HepG2 (cell line): ENCODE measurements around the gene MBTPS1. TPM values are rescaled to one million over a fixed set of nuclear protein-coding genes. Genes with fewer than 3 reads are reported as not detected.

Source experiments
- BCL3 ChIP-seq: sonication (generic); formaldehyde crosslinking; IDR thresholded peaks from 2 replicates; pipeline ENCODE4 v1.5.1; 2020; ENCODE audit warnings: mild to moderate bottlenecking, missing genetic modification reagents, moderate library complexity
- DR1 ChIP-seq: sonication (generic); formaldehyde crosslinking; IDR thresholded peaks from 2 replicates; pipeline ENCODE4 v1.8.0; 2021; ENCODE audit warnings: mild to moderate bottlenecking, missing genetic modification reagents, inconsistent platforms
- ELF3 ChIP-seq: IDR thresholded peaks from 2 replicates; pipeline ENCODE4 v1.6.1; 2016; ENCODE audit warnings: missing genetic modification reagents, missing compliant biosample characterization
- HMG20B ChIP-seq: conservative IDR thresholded peaks from 2 replicates; pipeline ENCODE4 v1.6.1; 2016; ENCODE audit warnings: missing genetic modification reagents, missing compliant biosample characterization
- MAX ChIP-seq: IDR thresholded peaks from 2 replicates; pipeline ENCODE4 v1.6.1; 2012; ENCODE audit warnings: inconsistent platforms
- NR2F2 ChIP-seq: IDR thresholded peaks from 2 replicates; pipeline ENCODE4 v1.6.1; 2012; ENCODE audit warnings: low read depth, inconsistent platforms, borderline replicate concordance
- U2AF1 ChIP-seq: fragments of 200-400 bp; formaldehyde crosslinking; optimal IDR thresholded peaks from 2 replicates; pipeline ENCODE3; 2017; ENCODE audit warnings: mild to moderate bottlenecking, low read depth, low read length
- ZNF143 ChIP-seq: sonication (generic); formaldehyde crosslinking; IDR thresholded peaks from 2 replicates; pipeline ENCODE4 v1.4.0; 2020; ENCODE audit warnings: missing genetic modification reagents
- ZNF407 ChIP-seq: sonication (generic); formaldehyde crosslinking; IDR thresholded peaks from one replicate; pipeline ENCODE4 v1.5.1; 2020; ENCODE audit warnings: mild to moderate bottlenecking, missing genetic modification reagents; ENCODE audit errors: not compliant biosample characterization
- ZNF414 ChIP-seq: sonication (generic); formaldehyde crosslinking; IDR thresholded peaks from 2 replicates; pipeline ENCODE4 v1.5.0; 2020; ENCODE audit warnings: missing genetic modification reagents
- polyA plus RNA-seq, 8 experiments: library from polyadenylated mRNA; depleted of rRNA in 3 of 8; stranded (reverse) in 7 of 8; unstranded in 1 of 8; fragments of >200 nt; fragmentation: Illumina TruSeq in 4 of 8; extraction: Trizol in 4 of 8; gene quantifications; 2 replicates each; pipeline versions ENCODE4 v1.2.1 to v1.2.3, GENCODE V29; 2011 to 2016; ENCODE audit warnings: low read depth in 4 of 8, missing spikeins in 1 of 8, mixed read lengths in 1 of 8; ENCODE audit not compliant: insufficient read depth in 1 of 8
- total RNA-seq, 5 experiments: library from RNA; depleted of rRNA; stranded (reverse); fragments of >200 nt; fragmentation: Illumina TruSeq; extraction: Trizol; gene quantifications; 2 replicates each; pipeline ENCODE4 v1.2.3, GENCODE V29; 2016; ENCODE audit warnings: low read depth in 1 of 5
- TF ChIP-seq, protein P1 (sequence below): fragments of 450-650 bp; IDR thresholded peaks from 2 replicates; pipeline ENCODE4 v1.6.1; 2016
- TF ChIP-seq, protein P2 (sequence below): sonication (generic); formaldehyde crosslinking; IDR thresholded peaks from 2 replicates; pipeline ENCODE4 v1.4.0; 2020; ENCODE audit warnings: low read depth, missing genetic modification reagents

MBTPS1 gene
- total and polyA plus RNA-seq, 2 of the 13 experiments (the other 11 are each of a cell fraction or from before 2014, with no cell fraction given): 56.7 to 91.3 TPM

GRCh38 chr16:84116720-84117493, at the start of gene MBTPS1 (continued):
- TF ChIP-seq ZNF407 (peak; percentile 90), NR2F2 (peak; percentile 82; the same call in 1 of the 2 replicates), BCL3 (peak; percentile 94), MAX (peak; percentile 83), DR1 (CRISPR knock-in tag) (peak; percentile 74), ZNF143 (CRISPR knock-in tag) (peak; percentile 83), ELF3 (peak; percentile 59; the same call in 1 of the 2 replicates), HMG20B (CRISPR knock-in tag) (no peak), ZNF414 (peak; percentile 68; the same call in 1 of the 2 replicates), U2AF1 (peak; percentile 26)
- TF ChIP-seq, protein P1, sequence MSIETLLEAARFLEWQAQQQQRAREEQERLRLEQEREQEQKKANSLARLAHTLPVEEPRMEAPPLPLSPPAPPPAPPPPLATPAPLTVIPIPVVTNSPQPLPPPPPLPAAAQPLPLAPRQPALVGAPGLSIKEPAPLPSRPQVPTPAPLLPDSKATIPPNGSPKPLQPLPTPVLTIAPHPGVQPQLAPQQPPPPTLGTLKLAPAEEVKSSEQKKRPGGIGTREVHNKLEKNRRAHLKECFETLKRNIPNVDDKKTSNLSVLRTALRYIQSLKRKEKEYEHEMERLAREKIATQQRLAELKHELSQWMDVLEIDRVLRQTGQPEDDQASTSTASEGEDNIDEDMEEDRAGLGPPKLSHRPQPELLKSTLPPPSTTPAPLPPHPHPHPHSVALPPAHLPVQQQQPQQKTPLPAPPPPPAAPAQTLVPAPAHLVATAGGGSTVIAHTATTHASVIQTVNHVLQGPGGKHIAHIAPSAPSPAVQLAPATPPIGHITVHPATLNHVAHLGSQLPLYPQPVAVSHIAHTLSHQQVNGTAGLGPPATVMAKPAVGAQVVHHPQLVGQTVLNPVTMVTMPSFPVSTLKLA: peak; percentile 84
- TF ChIP-seq, protein P2, sequence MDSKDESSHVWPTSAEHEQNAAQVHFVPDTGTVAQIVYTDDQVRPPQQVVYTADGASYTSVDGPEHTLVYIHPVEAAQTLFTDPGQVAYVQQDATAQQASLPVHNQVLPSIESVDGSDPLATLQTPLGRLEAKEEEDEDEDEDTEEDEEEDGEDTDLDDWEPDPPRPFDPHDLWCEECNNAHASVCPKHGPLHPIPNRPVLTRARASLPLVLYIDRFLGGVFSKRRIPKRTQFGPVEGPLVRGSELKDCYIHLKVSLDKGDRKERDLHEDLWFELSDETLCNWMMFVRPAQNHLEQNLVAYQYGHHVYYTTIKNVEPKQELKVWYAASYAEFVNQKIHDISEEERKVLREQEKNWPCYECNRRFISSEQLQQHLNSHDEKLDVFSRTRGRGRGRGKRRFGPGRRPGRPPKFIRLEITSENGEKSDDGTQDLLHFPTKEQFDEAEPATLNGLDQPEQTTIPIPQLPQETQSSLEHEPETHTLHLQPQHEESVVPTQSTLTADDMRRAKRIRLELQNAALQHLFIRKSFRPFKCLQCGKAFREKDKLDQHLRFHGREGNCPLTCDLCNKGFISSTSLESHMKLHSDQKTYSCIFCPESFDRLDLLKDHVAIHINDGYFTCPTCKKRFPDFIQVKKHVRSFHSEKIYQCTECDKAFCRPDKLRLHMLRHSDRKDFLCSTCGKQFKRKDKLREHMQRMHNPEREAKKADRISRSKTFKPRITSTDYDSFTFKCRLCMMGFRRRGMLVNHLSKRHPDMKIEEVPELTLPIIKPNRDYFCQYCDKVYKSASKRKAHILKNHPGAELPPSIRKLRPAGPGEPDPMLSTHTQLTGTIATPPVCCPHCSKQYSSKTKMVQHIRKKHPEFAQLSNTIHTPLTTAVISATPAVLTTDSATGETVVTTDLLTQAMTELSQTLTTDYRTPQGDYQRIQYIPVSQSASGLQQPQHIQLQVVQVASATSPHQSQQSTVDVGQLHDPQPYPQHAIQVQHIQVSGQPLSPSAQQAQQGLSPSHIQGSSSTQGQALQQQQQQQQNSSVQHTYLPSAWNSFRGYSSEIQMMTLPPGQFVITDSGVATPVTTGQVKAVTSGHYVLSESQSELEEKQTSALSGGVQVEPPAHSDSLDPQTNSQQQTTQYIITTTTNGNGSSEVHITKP (CRISPR knock-in tag): peak; percentile 74
